Measurements from ENCODE around the gene DCC. TPM values are rescaled to one million over a fixed set of nuclear protein-coding genes. Genes with fewer than 3 reads are reported as not detected.

The DCC gene
- total RNA-seq, 2 experiments from 2014 or later, result not detected

DNA sequence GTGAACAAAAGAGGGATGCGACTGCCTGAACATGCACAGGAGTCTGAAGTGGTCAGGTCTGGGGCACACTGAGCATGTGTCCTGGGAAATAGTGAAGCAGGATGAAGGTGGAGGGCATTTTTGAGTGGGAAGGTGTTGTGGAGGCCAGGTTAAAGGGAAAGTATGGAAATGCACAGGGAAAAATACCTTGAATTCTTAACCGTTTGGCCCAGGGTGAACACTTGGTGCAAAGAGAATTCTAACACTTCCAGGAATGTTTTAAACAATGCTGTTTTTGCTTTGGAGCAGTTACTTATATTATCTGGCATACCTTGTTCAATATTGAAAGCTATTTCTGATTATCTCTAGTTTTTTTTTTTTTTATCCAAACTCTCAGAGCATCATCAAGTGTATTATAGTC, 623.5 kb downstream of the DCC start:
- TF ChIP-seq, protein P1, sequence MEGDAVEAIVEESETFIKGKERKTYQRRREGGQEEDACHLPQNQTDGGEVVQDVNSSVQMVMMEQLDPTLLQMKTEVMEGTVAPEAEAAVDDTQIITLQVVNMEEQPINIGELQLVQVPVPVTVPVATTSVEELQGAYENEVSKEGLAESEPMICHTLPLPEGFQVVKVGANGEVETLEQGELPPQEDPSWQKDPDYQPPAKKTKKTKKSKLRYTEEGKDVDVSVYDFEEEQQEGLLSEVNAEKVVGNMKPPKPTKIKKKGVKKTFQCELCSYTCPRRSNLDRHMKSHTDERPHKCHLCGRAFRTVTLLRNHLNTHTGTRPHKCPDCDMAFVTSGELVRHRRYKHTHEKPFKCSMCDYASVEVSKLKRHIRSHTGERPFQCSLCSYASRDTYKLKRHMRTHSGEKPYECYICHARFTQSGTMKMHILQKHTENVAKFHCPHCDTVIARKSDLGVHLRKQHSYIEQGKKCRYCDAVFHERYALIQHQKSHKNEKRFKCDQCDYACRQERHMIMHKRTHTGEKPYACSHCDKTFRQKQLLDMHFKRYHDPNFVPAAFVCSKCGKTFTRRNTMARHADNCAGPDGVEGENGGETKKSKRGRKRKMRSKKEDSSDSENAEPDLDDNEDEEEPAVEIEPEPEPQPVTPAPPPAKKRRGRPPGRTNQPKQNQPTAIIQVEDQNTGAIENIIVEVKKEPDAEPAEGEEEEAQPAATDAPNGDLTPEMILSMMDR (IDR thresholded peaks at IDR 0.05), result no peak
- Mint-ChIP-seq H3K36me3 (ENCODE audit: low read depth) (no peaks in the 10 kb centered on the region), H3K4me3 (no peak overlapping the region), H3K4me1 (ENCODE audit: low read depth) (no peaks in the 10 kb centered on the region), H3K27ac (no peak overlapping the region), H3K9me3 (peaks cover 5% of the 10 kb centered on the region), H3K27me3 (no peaks in the 10 kb centered on the region)
- no peaks in the 10 kb centered on the region for H3K27me3 ChIP-seq (ENCODE audit: control insufficient read depth in 1 of 2, insufficient read depth in 2 of 2, low read length in 2 of 2)
- intact Hi-C loops (cut with DNase I, micrococcal nuclease), result no loop called here
- POLR2A ChIA-PET, result no interaction called here
- no peak overlapping the region for H3K27ac ChIP-seq (ENCODE audit: low read depth in 1 of 2, low read length in 2 of 2)
- H3K36me3 ChIP-seq (ENCODE audit: insufficient read depth, low read length), result no peaks in the 10 kb centered on the region
- no peak for ATAC-seq (ENCODE audit: poor library complexity)
- CTCF ChIA-PET, result no interaction called here
- no peak overlapping the region for H3K4me3 ChIP-seq (ENCODE audit: low read length)
- no peak for DNase-seq
- no peaks in the 10 kb centered on the region for H3K9me3 ChIP-seq (ENCODE audit: control insufficient read depth in 1 of 2, insufficient read depth in 1 of 2, low read length in 2 of 2)
- no peaks in the 10 kb centered on the region for H3K4me1 ChIP-seq (ENCODE audit: insufficient read depth, low read length)

DNA sequence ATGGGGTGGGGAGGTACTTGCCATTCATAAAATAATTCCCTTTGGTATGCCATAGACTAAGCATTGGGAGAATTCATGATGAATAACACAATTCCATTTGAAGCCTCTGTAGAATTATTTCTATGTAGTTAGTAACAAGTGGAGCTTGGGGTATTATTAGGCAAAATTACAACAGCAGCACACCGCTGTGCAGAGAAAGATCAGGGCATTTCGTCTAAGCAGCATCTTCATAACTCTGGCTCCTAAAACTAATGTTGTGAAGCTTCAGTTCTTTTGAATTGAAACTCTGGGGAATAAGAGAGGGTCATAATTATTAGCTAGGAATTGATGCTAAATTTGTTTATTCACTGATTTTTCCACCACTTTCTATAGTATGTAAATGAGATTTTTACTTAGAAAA, 630.7 kb downstream of the DCC start:
- POLR2A ChIA-PET, result no interaction called here
- H3K4me1 Mint-ChIP-seq (ENCODE audit: low read depth), result no peaks in the 10 kb centered on the region
- no peaks in the 10 kb centered on the region for H3K27me3 ChIP-seq (ENCODE audit: control insufficient read depth in 1 of 2, insufficient read depth in 2 of 2, low read length in 2 of 2)
- H3K36me3 ChIP-seq (ENCODE audit: insufficient read depth, low read length), result no peaks in the 10 kb centered on the region
- H3K27me3 Mint-ChIP-seq, result no peaks in the 10 kb centered on the region
- no peak for DNase-seq
- no peaks in the 10 kb centered on the region for H3K36me3 Mint-ChIP-seq (ENCODE audit: low read depth)
- no peak overlapping the region for H3K4me3 Mint-ChIP-seq
- ATAC-seq (ENCODE audit: poor library complexity), result no peak
- no peaks in the 10 kb centered on the region for H3K4me1 ChIP-seq (ENCODE audit: insufficient read depth, low read length)
- intact Hi-C loops (cut with DNase I, micrococcal nuclease), result no loop called here
- H3K27ac ChIP-seq (ENCODE audit: low read depth in 1 of 2, low read length in 2 of 2), result no peak overlapping the region
- CTCF ChIA-PET, result no interaction called here
- H3K27ac Mint-ChIP-seq, result no peak overlapping the region
- H3K9me3 Mint-ChIP-seq, result peaks cover 15% of the 10 kb centered on the region
- H3K9me3 ChIP-seq (ENCODE audit: control insufficient read depth in 1 of 2, insufficient read depth in 1 of 2, low read length in 2 of 2), result no peaks in the 10 kb centered on the region
- TF ChIP-seq, protein P1 (IDR thresholded peaks at IDR 0.05), result no peak
- H3K4me3 ChIP-seq (ENCODE audit: low read length), result no peak overlapping the region

DNA sequence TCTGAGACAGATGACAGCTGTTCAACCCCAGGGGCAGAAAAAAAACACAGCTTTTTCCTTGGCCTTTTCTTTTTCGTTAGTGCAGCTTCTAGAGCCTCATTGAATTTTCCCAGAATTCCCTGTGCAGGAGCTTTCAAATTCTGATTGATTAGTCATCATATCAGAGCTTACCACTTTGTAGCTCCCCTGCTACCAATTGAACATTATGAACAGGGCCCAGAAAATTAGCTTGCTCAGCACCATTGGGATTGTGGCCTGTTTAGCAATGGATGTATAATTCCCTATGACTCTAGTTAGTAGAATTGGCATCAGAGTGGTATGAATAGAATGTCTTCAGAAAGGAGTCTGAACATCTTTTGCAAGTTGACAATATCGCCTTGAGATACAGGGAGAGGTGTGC, 631.1 kb downstream of the DCC start:
- Mint-ChIP-seq H3K27me3 (no peaks in the 10 kb centered on the region), H3K4me3 (no peak overlapping the region), H3K27ac (no peak overlapping the region), H3K36me3 (ENCODE audit: low read depth) (no peaks in the 10 kb centered on the region), H3K4me1 (ENCODE audit: low read depth) (no peaks in the 10 kb centered on the region), H3K9me3 (peaks cover 15% of the 10 kb centered on the region)
- Histone ChIP-seq H3K27me3 (ENCODE audit: control insufficient read depth in 1 of 2, insufficient read depth in 2 of 2, low read length in 2 of 2) (no peaks in the 10 kb centered on the region), H3K36me3 (ENCODE audit: insufficient read depth, low read length) (no peaks in the 10 kb centered on the region), H3K9me3 (ENCODE audit: control insufficient read depth in 1 of 2, insufficient read depth in 1 of 2, low read length in 2 of 2) (no peaks in the 10 kb centered on the region), H3K4me3 (ENCODE audit: low read length) (no peak overlapping the region), H3K27ac (ENCODE audit: low read depth in 1 of 2, low read length in 2 of 2) (no peak overlapping the region), H3K4me1 (ENCODE audit: insufficient read depth, low read length) (no peaks in the 10 kb centered on the region)
- ChIA-PET CTCF (no interaction called here), POLR2A (no interaction called here)
- TF ChIP-seq, protein P1 (IDR thresholded peaks at IDR 0.05), result no peak
- intact Hi-C loops (cut with DNase I, micrococcal nuclease), result no loop called here
- ATAC-seq (ENCODE audit: poor library complexity), result no peak
- DNase-seq, result no peak
